ENCODE measurements around the gene USP3. TPM values are rescaled to one million over a fixed set of nuclear protein-coding genes. Genes with fewer than 3 reads are reported as not detected.

Gene USP3
- total and polyA plus RNA-seq, 9 of the 15 experiments (the other 6 are each of a cell fraction or from before 2014, with no cell fraction given): 17.3 to 54.3 (median 34.8) TPM

- TF ChIP-seq HNRNPLL (IDR thresholded peaks at IDR 0.05; ENCODE audit: low read depth, low read length, poor library complexity, severe bottlenecking): no peak
- TF ChIP-seq LEF1 (IDR thresholded peaks at IDR 0.05): no peak
- TF ChIP-seq ZNF444 (CRISPR knock-in tag; IDR thresholded peaks at IDR 0.05): no peak
- no peak for TF ChIP-seq PATZ1 (CRISPR knock-in tag; IDR thresholded peaks at IDR 0.05; ENCODE audit: borderline replicate concordance)
- peak; percentile 33; the same call in 1 of the 2 replicates for TF ChIP-seq ZNF41 (CRISPR knock-in tag; conservative IDR thresholded peaks at IDR 0.05)
- TF ChIP-seq CBX5 (IDR thresholded peaks at IDR 0.05; ENCODE audit: borderline replicate concordance, low read depth): no peak
- TF ChIP-seq ZNF311 (CRISPR knock-in tag; IDR thresholded peaks at IDR 0.05): no peak
- TF ChIP-seq BCOR (IDR thresholded peaks at IDR 0.05): 0 out of 2 replicates have a peak, but pooled peaks have one; percentile 8
- TF ChIP-seq NFIC (IDR thresholded peaks at IDR 0.05): no peak
- TF ChIP-seq ZNF212 (CRISPR knock-in tag; IDR thresholded peaks at IDR 0.05): no peak
- no peak for TF ChIP-seq HLTF (IDR thresholded peaks at IDR 0.05)
- TF ChIP-seq E2F5 (CRISPR knock-in tag; IDR thresholded peaks at IDR 0.05): no peak
- no peak for TF ChIP-seq CTBP1 (IDR thresholded peaks at IDR 0.05; ENCODE audit: borderline replicate concordance)
- TF ChIP-seq NEUROD1 (IDR thresholded peaks at IDR 0.05; ENCODE audit: borderline replicate concordance, low read depth, low read length, partially characterized antibody): no peak
- TF ChIP-seq ZNF354B (CRISPR knock-in tag; IDR thresholded peaks at IDR 0.05): no peak
- TF ChIP-seq ZNF184 (CRISPR knock-in tag; IDR thresholded peaks at IDR 0.05): no peak
- TF ChIP-seq POLR2G (IDR thresholded peaks at IDR 0.05; ENCODE audit: low read depth, low read length): peak; percentile 32; the same call in 1 of the 2 replicates
- TF ChIP-seq ZNF263 (CRISPR knock-in tag; IDR thresholded peaks at IDR 0.05; ENCODE audit: borderline replicate concordance): 0 out of 2 replicates have a peak, but pooled peaks have one; percentile 15
- no peak for TF ChIP-seq DDX20 (tag; IDR thresholded peaks at IDR 0.05; ENCODE audit: low read depth)
- no peak for TF ChIP-seq SMARCA5 (IDR thresholded peaks at IDR 0.05)
- no peak for TF ChIP-seq ZNF124 (CRISPR knock-in tag; IDR thresholded peaks at IDR 0.05)
- TF ChIP-seq, protein P1, sequence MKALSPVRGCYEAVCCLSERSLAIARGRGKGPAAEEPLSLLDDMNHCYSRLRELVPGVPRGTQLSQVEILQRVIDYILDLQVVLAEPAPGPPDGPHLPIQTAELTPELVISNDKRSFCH (CRISPR knock-in tag; IDR thresholded peaks at IDR 0.05): no peak
- TF ChIP-seq, protein P1 (tag; IDR thresholded peaks at IDR 0.05): no peak
- no peak for TF ChIP-seq ZNF12 (CRISPR knock-in tag; IDR thresholded peaks at IDR 0.05)
Measured at GRCh38 chr15:63487076-63487757, 17.2 kb upstream of the USP3 start (continued).

All from K562 (cell line).